Neural progenitor cell (in vitro differentiated cells): Measurements from ENCODE around the gene ELP6.

Experiments used
- CTCF ChIP-seq: fragments of 200-600 bp; sonication (generic); IDR thresholded peaks from 2 replicates; pipeline ENCODE4 v1.5.1; 2017; ENCODE audit warnings: antibody characterized with exemption, mild to moderate bottlenecking
- EZH2 ChIP-seq: fragments of 200-600 bp; sonication (generic); IDR thresholded peaks from 2 replicates; pipeline ENCODE4 v1.6.1; 2017; ENCODE audit warnings: antibody characterized with exemption, mild to moderate bottlenecking, moderate library complexity
- EZH2phosphoT487 ChIP-seq: fragments of 200-600 bp; sonication (generic); IDR thresholded peaks from 2 replicates; pipeline ENCODE4 v1.6.1; 2017; ENCODE audit warnings: antibody characterized with exemption

DNA sequence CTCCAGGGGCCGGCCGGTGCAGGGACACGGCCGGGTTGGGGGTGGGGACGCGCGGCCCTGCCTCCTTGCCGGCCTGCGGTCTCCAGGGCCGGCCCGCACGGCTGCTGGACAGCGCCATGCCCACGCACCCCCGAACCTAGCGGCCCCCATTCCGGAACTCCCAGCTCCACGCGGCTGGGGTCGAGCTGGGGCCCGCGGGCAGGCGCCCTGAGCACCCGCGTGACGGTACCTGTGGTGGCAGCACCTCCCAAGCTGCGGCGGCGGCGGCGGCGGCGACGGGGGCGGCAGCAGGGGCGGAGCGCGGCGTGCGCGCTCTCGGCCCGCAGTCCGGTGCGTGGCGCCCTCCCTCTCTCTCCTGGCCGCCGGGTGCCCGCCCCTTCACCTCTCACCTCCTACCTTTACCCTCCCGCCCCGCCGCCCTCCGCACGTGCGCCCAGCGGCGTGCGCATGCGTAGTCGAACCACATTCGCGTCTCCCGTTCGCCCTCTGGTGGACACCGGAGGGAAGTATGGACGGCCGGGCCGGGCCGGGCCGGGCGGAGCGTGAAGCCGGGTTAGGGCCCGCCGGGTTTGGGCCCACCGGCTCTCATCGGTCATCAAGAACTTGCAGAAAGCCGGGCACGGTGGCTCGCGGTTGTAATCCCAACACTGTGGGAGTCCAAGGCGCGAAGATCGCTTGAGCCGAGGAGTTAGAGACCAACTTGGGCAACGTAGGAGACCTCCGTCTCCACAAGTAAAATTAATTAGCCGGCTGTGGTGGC is 37.8 kb downstream of the ELP6 start, which contains the start of gene SCAP:
- TF ChIP-seq CTCF: peak; percentile 95
- no peak for TF ChIP-seq EZH2
- TF ChIP-seq EZH2phosphoT487: peak; percentile 23
